Keratinocyte (primary cell): ENCODE measurements around the gene TBC1D7. TPM values are rescaled to one million over a fixed set of nuclear protein-coding genes. Genes with fewer than 3 reads are reported as not detected.

ENCODE experiments used
- DNase-seq: peaks from one replicate; pipeline ENCODE4 v3.0.0-alpha.2; 2011; ENCODE audit warnings: low read depth, missing footprints, low spot score
- FAIRE-seq: peaks from 2 replicates; lab custom pipeline; 2011; peaks lifted over from hg19 to GRCh38; lab: Jason Lieb, UNC
- H2AFZ ChIP-seq: 2 replicates; pipeline ENCODE4 v1.6.0; 2012; ENCODE audit warnings: low read length, control low read depth, inconsistent platforms; ENCODE audit not compliant: control insufficient read depth
- H3K27ac ChIP-seq: 2 replicates; pipeline ENCODE4 v1.5.1; 2011; ENCODE audit warnings: low read length; ENCODE audit not compliant: control insufficient read depth, insufficient read depth
- H3K27me3 ChIP-seq: 3 replicates; pipeline ENCODE4 v1.6.0; 2011; ENCODE audit warnings: low read length; ENCODE audit not compliant: control insufficient read depth, insufficient read depth; ENCODE audit errors: extremely low read depth
- H3K36me3 ChIP-seq, 2 experiments: 2 replicates in 1 of 2; 3 replicates in 1 of 2; pipeline ENCODE4 v1.5.1; 2011; ENCODE audit warnings: low read length in 2 of 2, mild to moderate bottlenecking in 1 of 2; ENCODE audit not compliant: control insufficient read depth in 2 of 2, insufficient read depth in 2 of 2; ENCODE audit errors: extremely low read depth in 1 of 2
- H3K4me1 ChIP-seq: 3 replicates; pipeline ENCODE4 v1.5.1; 2011; ENCODE audit warnings: low read length; ENCODE audit not compliant: control insufficient read depth, insufficient read depth; ENCODE audit errors: extremely low read depth
- H3K4me2 ChIP-seq: 3 replicates; pipeline ENCODE4 v1.6.0; 2011; ENCODE audit warnings: low read depth, low read length; ENCODE audit not compliant: control insufficient read depth, insufficient read depth; ENCODE audit errors: extremely low read depth
- H3K4me3 ChIP-seq, 3 experiments: fragments of 200-600 bp in 1 of 3; sonication (generic) in 1 of 3; 2 replicates in 2 of 3; 3 replicates in 1 of 3; pipeline ENCODE4 v1.5.1; 2011 to 2016; ENCODE audit warnings: low read length in 3 of 3, mild to moderate bottlenecking in 3 of 3, control low read depth in 2 of 3, inconsistent platforms in 1 of 3, low read depth in 1 of 3, mixed read lengths in 1 of 3, mixed run types in 1 of 3, moderate library complexity in 1 of 3; ENCODE audit not compliant: control insufficient read depth in 2 of 3, insufficient read depth in 2 of 3; ENCODE audit errors: extremely low read depth in 1 of 3
- H3K79me2 ChIP-seq: 2 replicates; pipeline ENCODE4 v1.6.0; 2012; ENCODE audit warnings: low read length; ENCODE audit not compliant: control insufficient read depth, insufficient read depth
- H3K9ac ChIP-seq: 3 replicates; pipeline ENCODE4 v1.6.0; 2011; ENCODE audit warnings: low read length; ENCODE audit not compliant: control insufficient read depth, insufficient read depth; ENCODE audit errors: extremely low read depth
- H3K9me1 ChIP-seq: 3 replicates; pipeline ENCODE4 v1.6.0; 2011; ENCODE audit warnings: low read length; ENCODE audit not compliant: control insufficient read depth, insufficient read depth; ENCODE audit errors: extremely low read depth
- H3K9me3 ChIP-seq: 2 replicates; pipeline ENCODE4 v1.5.1; 2012; ENCODE audit warnings: low read depth, low read length; ENCODE audit not compliant: control insufficient read depth
- H4K20me1 ChIP-seq: 3 replicates; pipeline ENCODE4 v1.6.0; 2011; ENCODE audit warnings: low read length; ENCODE audit not compliant: control insufficient read depth, insufficient read depth; ENCODE audit errors: extremely low read depth
- CTCF ChIP-seq, 3 experiments: IDR thresholded peaks in 1 of 3; conservative IDR thresholded peaks in 1 of 3; optimal IDR thresholded peaks in 1 of 3; 2 replicates in 2 of 3; 3 replicates in 1 of 3; pipeline versions ENCODE3 to v1.5.1; 2011; ENCODE audit warnings: low read length in 3 of 3, mild to moderate bottlenecking in 3 of 3, moderate library complexity in 2 of 3, control low read depth in 1 of 3, inconsistent platforms in 1 of 3; ENCODE audit not compliant: insufficient read depth in 2 of 3; ENCODE audit errors: extremely low read depth in 1 of 3
- EZH2 ChIP-seq: IDR thresholded peaks from one replicate; pipeline ENCODE4 v1.6.1; 2012; ENCODE audit warnings: inconsistent platforms, mild to moderate bottlenecking, low read length, moderate library complexity
- dilution Hi-C: fragments of 300-500 bp; cut with MboI; formaldehyde crosslinking; loops from one replicate; pipeline ENCODE4 v1.7.0; 2020; ENCODE audit warnings: low sequenced_read_pairs; ENCODE audit not compliant: extremely low pct_ligation_motif_present
- polyA plus RNA-seq, 5 experiments: library from polyadenylated mRNA; depleted of rRNA in 3 of 5; stranded (reverse) in 3 of 5; stranded (forward) in 1 of 5; unstranded in 1 of 5; fragments of >200 nt; gene quantifications; 1 replicate in 1 of 5; 2 replicates in 3 of 5; 3 replicates in 1 of 5; pipeline versions ENCODE4 v1.2.1 to v1.2.3, GENCODE V29; 2011 to 2012; ENCODE audit warnings: missing spikeins in 2 of 5, low read depth in 1 of 5, low replicate concordance in 1 of 5

The TBC1D7 gene
- polyA plus RNA-seq, 1 donor (not counting 4 experiments of a cell fraction or from before 2014, with no cell fraction given): 30.4 TPM

DNA sequence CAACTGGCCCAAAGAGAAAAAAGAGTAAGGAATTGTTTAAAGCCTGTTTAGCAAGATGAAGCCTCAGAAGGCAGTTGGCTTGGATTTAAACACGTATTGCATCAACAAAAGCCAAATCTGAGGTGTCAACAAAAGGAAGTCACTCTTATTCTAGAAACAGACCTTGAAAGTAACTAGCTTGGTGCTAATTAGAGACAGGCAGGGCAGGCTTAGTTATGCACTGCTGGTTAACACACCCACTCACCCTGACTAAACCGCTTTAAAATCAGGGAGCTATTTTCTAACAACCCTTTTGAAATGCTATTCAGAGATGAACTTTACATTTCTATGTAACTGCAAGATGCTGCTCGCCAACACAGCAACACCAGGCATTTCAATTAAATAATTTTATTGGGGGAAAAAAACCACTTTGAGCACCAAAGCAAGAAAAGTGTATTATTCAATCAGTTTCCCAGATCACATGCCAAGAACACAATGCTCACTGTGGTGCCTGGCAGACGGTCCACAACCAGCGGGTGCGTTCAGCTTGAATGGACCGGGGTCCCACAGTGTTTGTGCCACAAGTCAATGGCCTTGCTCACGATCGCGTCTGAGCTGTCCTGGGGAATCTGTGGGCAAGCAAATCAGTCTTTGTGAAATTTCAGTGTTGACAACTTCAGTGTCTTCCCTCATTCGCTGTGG, 23.6 kb downstream of the TBC1D7 start:
- Histone ChIP-seq H3K9me3 (no peaks in the 10 kb centered on the region), H3K27ac (no peak overlapping the region), H2AFZ (no peak overlapping the region), H3K27me3 (no peaks in the 10 kb centered on the region), H3K4me3 (no peak overlapping the region), H3K79me2 (no peaks in the 10 kb centered on the region), H3K9me1 (no peaks in the 10 kb centered on the region), H3K4me2 (no peak overlapping the region), H3K36me3 (peaks cover 9 to 17% of the 10 kb centered on the region in 2 experiments), H3K4me1 (peaks cover 12% of the 10 kb centered on the region), H3K9ac (no peak overlapping the region), H4K20me1 (no peaks in the 10 kb centered on the region)
- TF ChIP-seq CTCF (optimal IDR thresholded peaks at IDR 0.05 in 1 of 3, IDR thresholded peaks at IDR 0.05 in 1 of 3, conservative IDR thresholded peaks at IDR 0.05 in 1 of 3; ENCODE audit: extremely low read depth in 1 of 3, insufficient read depth in 2 of 3, low read length in 3 of 3): no peak
- TF ChIP-seq EZH2: no peak
- FAIRE-seq (no peak), DNase-seq (no peak)
- dilution Hi-C loops: no loop called here

- Histone ChIP-seq H3K4me2 (no peak overlapping the region), H3K27me3 (no peaks in the 10 kb centered on the region), H3K4me1 (peaks cover 12% of the 10 kb centered on the region), H4K20me1 (no peaks in the 10 kb centered on the region), H3K36me3 (peaks cover 9 to 18% of the 10 kb centered on the region in 2 experiments), H3K79me2 (no peaks in the 10 kb centered on the region), H2AFZ (no peak overlapping the region), H3K4me3 (no peak overlapping the region), H3K9ac (no peak overlapping the region), H3K9me3 (no peaks in the 10 kb centered on the region), H3K27ac (no peak overlapping the region), H3K9me1 (no peaks in the 10 kb centered on the region)
- FAIRE-seq (no peak), DNase-seq (no peak)
- dilution Hi-C loops: no loop called here
- no peak for TF ChIP-seq EZH2
- TF ChIP-seq CTCF (optimal IDR thresholded peaks at IDR 0.05 in 1 of 3, IDR thresholded peaks at IDR 0.05 in 1 of 3, conservative IDR thresholded peaks at IDR 0.05 in 1 of 3; ENCODE audit: extremely low read depth in 1 of 3, insufficient read depth in 2 of 3, low read length in 3 of 3): no peak
These were observed 24.2 kb downstream of the TBC1D7 start for GRCh38 chr6:13304101-13304500.
